Ishikawa (cell line): Measurements from ENCODE around the gene GOLGA6C.

ENCODE experiments used
- CREB1 ChIP-seq: IDR thresholded peaks from 2 replicates; pipeline ENCODE4 v1.6.1; 2012; ENCODE audit warnings: low read depth
- EP300 ChIP-seq: IDR thresholded peaks from 2 replicates; pipeline ENCODE4 v1.6.1; 2012; ENCODE audit warnings: borderline replicate concordance
- TAF1 ChIP-seq: IDR thresholded peaks from 2 replicates; pipeline ENCODE4 v1.6.1; 2012; ENCODE audit warnings: low read depth, mild to moderate bottlenecking
- YY1 ChIP-seq: IDR thresholded peaks from 2 replicates; pipeline ENCODE4 v1.6.1; 2012; ENCODE audit warnings: low read depth
- TF ChIP-seq, protein P1 (sequence below): IDR thresholded peaks from 2 replicates; pipeline ENCODE4 v1.6.1; 2012; ENCODE audit warnings: low read depth, mild to moderate bottlenecking
- TF ChIP-seq, protein P2 (sequence below): IDR thresholded peaks from 2 replicates; pipeline ENCODE4 v1.6.1; 2012

DNA sequence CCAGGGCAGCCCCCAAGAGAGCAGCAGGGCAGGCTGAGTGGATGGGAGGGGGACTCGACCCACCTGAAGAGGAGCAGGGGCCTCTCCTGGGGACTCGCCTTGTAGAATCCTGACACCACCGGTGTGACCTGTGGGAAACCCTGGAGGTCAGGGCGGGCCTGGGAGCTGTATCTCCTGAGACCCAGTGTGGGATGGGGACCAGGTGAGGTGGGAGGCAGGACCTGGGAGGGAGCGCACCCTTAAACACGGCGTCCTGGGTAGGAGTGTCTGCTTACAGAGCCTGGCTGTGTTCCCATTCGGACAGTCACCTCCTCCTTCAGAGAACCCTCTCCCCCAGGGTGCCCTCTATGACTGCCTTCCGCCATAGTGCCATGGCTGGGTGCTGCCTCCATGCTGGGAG is 29.3 kb upstream of the GOLGA6C start:
- TF ChIP-seq, protein P1, sequence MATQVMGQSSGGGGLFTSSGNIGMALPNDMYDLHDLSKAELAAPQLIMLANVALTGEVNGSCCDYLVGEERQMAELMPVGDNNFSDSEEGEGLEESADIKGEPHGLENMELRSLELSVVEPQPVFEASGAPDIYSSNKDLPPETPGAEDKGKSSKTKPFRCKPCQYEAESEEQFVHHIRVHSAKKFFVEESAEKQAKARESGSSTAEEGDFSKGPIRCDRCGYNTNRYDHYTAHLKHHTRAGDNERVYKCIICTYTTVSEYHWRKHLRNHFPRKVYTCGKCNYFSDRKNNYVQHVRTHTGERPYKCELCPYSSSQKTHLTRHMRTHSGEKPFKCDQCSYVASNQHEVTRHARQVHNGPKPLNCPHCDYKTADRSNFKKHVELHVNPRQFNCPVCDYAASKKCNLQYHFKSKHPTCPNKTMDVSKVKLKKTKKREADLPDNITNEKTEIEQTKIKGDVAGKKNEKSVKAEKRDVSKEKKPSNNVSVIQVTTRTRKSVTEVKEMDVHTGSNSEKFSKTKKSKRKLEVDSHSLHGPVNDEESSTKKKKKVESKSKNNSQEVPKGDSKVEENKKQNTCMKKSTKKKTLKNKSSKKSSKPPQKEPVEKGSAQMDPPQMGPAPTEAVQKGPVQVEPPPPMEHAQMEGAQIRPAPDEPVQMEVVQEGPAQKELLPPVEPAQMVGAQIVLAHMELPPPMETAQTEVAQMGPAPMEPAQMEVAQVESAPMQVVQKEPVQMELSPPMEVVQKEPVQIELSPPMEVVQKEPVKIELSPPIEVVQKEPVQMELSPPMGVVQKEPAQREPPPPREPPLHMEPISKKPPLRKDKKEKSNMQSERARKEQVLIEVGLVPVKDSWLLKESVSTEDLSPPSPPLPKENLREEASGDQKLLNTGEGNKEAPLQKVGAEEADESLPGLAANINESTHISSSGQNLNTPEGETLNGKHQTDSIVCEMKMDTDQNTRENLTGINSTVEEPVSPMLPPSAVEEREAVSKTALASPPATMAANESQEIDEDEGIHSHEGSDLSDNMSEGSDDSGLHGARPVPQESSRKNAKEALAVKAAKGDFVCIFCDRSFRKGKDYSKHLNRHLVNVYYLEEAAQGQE: no peak
- TF ChIP-seq, protein P2, sequence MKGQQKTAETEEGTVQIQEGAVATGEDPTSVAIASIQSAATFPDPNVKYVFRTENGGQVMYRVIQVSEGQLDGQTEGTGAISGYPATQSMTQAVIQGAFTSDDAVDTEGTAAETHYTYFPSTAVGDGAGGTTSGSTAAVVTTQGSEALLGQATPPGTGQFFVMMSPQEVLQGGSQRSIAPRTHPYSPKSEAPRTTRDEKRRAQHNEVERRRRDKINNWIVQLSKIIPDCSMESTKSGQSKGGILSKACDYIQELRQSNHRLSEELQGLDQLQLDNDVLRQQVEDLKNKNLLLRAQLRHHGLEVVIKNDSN: no peak
- TF ChIP-seq CREB1 (no peak), TAF1 (no peak), EP300 (no peak), YY1 (no peak)
